Measurements from ENCODE around the gene ZFYVE9.
"Not testable (repeated sequence)": the region's sequence is repeated elsewhere in the genome, so short reads cannot be mapped to it uniquely, and the experiment has no call there.

ZFYVE9 gene

DNA sequence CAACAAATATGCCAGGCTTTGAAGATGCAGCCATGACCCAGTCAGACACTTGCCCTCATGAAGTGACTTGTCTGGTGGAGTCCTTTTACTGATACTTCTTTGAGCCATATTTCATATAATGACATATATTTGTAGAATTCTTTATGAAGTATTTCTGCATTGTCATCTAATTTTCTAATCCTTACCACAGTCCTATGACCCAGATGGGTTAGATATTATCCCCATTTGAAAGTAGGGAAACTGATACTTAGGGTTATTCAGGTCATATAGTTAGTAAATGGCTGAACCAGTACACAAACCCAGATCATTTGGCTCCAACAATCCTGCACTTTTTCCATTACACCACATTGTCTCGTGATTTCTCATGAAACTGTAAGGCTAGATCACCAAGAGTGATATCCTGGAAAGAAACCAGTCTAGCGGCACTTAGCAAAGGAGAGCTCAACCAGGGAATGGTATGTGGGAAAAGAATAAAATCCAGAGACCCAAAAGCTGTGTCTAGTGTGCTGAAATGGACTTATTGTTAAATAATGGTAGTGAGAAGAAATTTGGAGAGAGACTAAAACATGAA lies 49.6 kb downstream of the ZFYVE9 start:
- no peak for DNase-seq

DNA sequence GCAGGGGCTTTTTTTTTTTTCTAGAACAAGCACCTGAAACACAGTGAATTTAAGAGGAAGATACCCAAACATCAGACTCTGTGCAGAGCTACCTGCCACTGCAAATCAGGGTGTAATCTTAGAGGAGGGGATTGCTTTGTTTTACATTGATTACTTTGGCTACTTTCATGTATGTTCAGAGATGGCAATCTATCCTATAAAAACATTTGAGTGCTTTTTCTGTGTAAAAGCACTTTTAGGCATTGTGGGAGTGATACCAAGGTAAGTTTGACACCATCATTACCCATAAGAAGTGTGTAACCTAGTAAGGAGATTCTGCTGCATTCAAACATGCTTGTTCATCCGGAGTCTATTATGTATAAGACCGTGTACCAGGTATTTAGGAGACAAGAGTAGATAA lies 50.1 kb downstream of the ZFYVE9 start:
- no peak for DNase-seq

GRCh38 chr1:52192436-52192835 lies 50.5 kb downstream of the ZFYVE9 start:
- DNase-seq = no peak

DNA sequence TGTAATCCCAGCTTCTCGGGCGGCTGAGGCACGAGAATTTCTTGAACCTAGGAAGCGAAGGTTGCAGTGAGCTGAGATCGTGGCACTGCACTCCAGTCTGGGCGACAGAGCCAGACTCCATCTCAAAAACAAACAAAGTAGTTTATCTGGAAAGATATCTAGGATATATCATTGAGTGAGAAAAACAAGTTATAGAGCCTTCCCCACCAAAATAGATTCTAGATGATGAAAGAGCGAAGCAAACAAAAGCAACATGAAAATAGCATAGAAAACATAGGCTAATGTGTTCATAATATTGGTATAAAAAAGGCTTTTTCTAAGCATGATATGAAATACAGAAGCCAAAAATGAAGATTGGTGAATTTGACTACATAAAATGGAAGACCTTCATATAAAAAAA lies 52.1 kb downstream of the ZFYVE9 start:
- no peak for DNase-seq

DNA sequence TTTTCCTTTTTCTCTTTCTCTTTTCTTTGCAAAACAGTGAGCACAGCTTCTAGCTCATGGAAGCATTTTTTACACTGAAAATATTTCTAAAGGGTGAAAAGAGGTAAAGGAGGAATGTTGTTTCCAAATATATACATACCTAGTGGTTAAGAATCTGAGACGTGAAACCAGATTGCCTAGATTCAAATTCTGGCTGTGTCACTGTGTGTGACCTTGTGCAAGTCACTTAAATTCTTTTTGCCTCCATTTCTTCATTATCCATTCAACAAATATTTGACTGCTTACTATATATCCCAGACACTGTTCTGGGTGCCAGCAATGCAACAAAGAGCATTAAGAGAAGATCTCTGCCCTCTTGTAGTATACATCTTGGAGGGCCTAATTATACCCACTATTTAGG lies 53.3 kb downstream of the ZFYVE9 start:
- no peak for DNase-seq

- DNase-seq = no peak
These were observed 62.2 kb downstream of the ZFYVE9 start for GRCh38 chr1:52203935-52204625.

- no peak for DNase-seq
These were observed 62.8 kb downstream of the ZFYVE9 start for GRCh38 chr1:52204696-52205095.

GRCh38 chr1:52206686-52207085 lies 64.8 kb downstream of the ZFYVE9 start:
- DNase-seq = not testable (repeated sequence)

- DNase-seq = no peak
These were observed 67.5 kb downstream of the ZFYVE9 start for GRCh38 chr1:52209429-52209828.

- no peak for DNase-seq
These were observed 68.2 kb downstream of the ZFYVE9 start for GRCh38 chr1:52210044-52210443.

GRCh38 chr1:52216907-52217458 lies 75.1 kb downstream of the ZFYVE9 start:
- DNase-seq = no peak

DNA sequence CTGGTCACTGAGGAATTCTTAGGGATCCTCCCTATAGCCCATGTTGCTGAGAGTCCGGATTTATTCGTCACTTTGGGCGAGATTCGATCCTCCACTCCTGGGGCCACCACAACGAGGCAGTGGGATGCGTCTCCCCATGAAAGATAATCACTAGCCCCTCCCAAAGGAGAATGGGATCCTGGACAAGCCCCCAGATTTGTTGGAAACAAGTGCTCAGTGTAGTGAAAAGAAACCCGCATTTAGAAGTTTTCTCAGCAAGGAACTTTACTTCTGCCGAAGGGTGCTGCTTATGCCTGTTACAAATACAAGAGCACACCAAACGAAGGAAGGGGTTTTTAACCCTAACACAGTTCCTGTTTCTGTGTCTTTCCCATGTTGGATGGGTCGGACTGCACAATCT lies 83.3 kb downstream of the ZFYVE9 start:
- DNase-seq = no peak

DNA sequence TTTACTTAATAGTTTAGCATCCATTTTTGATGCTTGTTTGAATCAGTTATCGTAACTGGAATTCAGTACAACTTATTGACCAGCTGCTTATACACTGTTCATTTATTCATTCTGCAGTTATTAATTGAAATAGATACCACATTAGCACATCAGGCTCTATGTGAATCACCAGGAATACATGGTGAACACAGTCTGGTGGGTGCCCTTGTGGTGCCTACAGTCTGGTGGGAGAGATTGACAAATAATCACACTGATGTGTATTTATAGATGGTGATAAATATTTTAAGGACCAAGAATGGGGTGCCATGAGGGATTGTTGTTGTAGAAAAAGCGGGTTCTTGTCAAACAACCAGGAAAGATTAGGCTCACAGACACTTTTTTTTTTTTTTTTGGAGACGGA lies 87.6 kb downstream of the ZFYVE9 start:
- DNase-seq = no peak

DNA sequence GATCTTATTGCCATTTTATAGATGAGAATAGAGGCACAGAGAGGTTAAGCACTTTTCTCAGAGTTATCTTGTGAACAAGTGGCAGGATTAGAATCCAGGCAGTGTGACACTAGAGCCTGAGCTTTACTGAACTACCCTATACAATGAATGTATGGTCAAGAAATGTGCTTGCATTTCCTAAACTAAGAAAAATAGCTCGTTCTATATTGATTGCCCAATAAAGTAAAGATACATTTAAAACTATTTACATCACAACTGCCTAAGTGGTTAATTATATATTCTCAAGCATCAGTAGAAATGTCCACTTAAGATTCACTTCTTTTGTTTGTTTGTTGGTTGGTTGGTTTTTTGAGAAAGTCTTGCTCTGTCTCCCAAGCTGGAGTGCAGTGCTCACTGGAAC lies 91.6 kb downstream of the ZFYVE9 start:
- DNase-seq = no peak

DNA sequence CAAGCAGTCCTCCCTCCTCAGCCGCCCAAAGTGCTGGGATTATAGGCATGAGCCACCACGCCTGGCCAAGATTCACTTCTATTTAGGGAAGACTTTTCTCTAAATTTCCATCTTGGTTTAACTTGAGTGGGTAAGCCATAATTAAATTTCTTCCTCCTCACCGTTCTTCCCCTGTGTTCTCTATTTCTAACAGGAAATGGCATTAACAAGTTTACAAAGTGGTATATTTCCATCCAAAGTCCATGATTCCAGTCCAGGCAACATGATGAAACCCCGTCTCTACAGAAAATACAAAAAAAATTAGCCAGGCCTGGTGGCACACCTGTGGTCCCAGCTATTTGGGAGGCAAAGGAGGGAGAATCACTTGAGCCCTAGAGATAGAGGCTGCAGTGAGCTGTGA lies 92.1 kb downstream of the ZFYVE9 start:
- no peak for DNase-seq

GRCh38 chr1:52234708-52235107 lies 92.8 kb downstream of the ZFYVE9 start:
- DNase-seq = no peak

DNA sequence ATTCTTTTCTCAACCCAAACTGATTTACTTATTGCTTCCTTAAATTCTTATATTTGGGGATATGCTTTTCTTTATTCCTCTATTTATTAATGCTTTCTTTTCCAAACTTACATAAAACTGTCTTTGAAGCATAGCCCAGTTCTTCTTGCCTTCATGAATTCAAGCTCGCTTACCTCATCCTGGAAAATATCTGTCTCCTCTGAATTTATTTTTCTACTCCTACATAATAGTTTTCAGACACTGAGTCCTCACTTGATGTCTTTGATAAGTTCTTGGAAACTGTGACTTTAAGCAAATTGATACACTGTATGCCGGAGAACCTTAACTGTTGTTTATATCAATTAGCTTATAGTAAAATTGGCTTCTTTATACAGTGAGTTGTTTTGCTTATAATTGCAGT lies 93.8 kb downstream of the ZFYVE9 start:
- DNase-seq = no peak

GRCh38 chr1:52237430-52237829 lies 95.5 kb downstream of the ZFYVE9 start:
- no peak for DNase-seq

DNA sequence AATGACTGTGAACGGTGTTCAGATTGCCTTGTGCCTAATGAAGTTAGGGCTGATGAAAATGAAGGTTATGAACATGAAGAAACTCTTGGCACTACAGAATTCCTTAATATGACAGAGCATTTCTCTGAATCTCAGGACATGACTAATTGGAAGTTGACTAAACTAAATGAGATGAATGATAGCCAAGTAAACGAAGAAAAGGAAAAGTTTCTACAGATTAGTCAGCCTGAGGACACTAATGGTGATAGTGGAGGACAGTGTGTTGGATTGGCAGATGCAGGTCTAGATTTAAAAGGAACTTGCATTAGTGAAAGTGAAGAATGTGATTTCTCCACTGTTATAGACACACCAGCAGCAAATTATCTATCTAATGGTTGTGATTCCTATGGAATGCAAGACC lies 96.6 kb downstream of the ZFYVE9 start:
- DNase-seq = no peak

DNA sequence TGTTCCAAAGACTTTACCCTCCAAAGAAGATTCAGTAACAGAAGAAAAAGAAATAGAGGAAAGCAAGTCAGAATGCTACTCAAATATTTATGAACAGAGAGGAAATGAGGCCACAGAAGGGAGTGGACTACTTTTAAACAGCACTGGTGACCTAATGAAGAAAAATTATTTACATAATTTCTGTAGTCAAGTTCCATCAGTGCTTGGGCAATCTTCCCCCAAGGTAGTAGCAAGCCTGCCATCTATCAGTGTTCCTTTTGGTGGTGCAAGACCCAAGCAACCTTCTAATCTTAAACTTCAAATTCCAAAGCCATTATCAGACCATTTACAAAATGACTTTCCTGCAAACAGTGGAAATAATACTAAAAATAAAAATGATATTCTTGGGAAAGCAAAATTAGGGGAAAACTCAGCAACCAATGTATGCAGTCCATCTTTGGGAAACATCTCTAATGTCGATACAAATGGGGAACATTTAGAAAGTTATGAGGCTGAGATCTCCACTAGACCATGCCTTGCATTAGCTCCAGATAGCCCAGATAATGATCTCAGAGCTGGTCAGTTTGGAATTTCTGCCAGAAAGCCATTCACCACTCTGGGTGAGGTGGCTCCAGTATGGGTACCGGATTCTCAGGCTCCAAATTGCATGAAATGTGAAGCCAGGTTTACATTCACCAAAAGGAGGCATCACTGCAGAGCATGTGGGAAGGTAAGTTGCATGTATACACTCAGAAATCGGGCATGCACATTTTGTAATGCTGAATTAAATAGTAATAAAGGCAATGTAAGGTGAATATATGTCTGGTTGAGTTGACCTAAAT lies 97.2 kb downstream of the ZFYVE9 start:
- DNase-seq = no peak

GRCh38 chr1:52239708-52240001 lies 97.8 kb downstream of the ZFYVE9 start:
- no peak for DNase-seq

- no peak for DNase-seq
These were observed 98.8 kb downstream of the ZFYVE9 start for GRCh38 chr1:52240592-52241210.

GRCh38 chr1:52243221-52243987 lies 101.5 kb downstream of the ZFYVE9 start:
- no peak for DNase-seq
